ENCODE results near the gene SLC29A2.
"Not testable (repeated sequence)": the region's sequence is repeated elsewhere in the genome, so short reads cannot be mapped to it uniquely, and the experiment has no call there.

Gene SLC29A2

GRCh38 chr11:66327171-66328030, 44.2 kb downstream of the SLC29A2 start:
- no peak for TF ChIP-seq ZNF274 (IDR thresholded peaks at IDR 0.05; ENCODE audit: low read depth, low read length)
- H3K4me3 ChIP-seq (ENCODE audit: low read length) = no peak overlapping the region

- no peak for TF ChIP-seq ZNF274 (IDR thresholded peaks at IDR 0.05; ENCODE audit: low read depth, low read length)
- H3K4me3 ChIP-seq (ENCODE audit: low read length) = no peak overlapping the region
These were observed 45.1 kb downstream of the SLC29A2 start for GRCh38 chr11:66326261-66327111.

GRCh38 chr11:66325263-66325671, 46.3 kb downstream of the SLC29A2 start:
- no peak overlapping the region for H3K4me3 ChIP-seq (ENCODE audit: low read length)
- TF ChIP-seq ZNF274 (IDR thresholded peaks at IDR 0.05; ENCODE audit: low read depth, low read length) = no peak

- no peak for TF ChIP-seq ZNF274 (IDR thresholded peaks at IDR 0.05; ENCODE audit: low read depth, low read length)
- H3K4me3 ChIP-seq (ENCODE audit: low read length) = no peak overlapping the region
These were observed 46.9 kb downstream of the SLC29A2 start for GRCh38 chr11:66324664-66325063.

- H3K4me3 ChIP-seq (ENCODE audit: low read length) = no peak overlapping the region
- no peak for TF ChIP-seq ZNF274 (IDR thresholded peaks at IDR 0.05; ENCODE audit: low read depth, low read length)
These were observed 47.9 kb downstream of the SLC29A2 start for GRCh38 chr11:66323684-66324083.

GRCh38 chr11:66322732-66323427, 48.7 kb downstream of the SLC29A2 start:
- H3K4me3 ChIP-seq (ENCODE audit: low read length) = no peak overlapping the region
- TF ChIP-seq ZNF274 (IDR thresholded peaks at IDR 0.05; ENCODE audit: low read depth, low read length) = no peak

GRCh38 chr11:66321606-66322005, 50.0 kb downstream of the SLC29A2 start:
- H3K4me3 ChIP-seq (ENCODE audit: low read length) = no peak overlapping the region
- no peak for TF ChIP-seq ZNF274 (IDR thresholded peaks at IDR 0.05; ENCODE audit: low read depth, low read length)

GRCh38 chr11:66320748-66321147, 50.8 kb downstream of the SLC29A2 start:
- H3K4me3 ChIP-seq (ENCODE audit: low read length) = not testable (repeated sequence)

GRCh38 chr11:66320289-66320688, 51.3 kb downstream of the SLC29A2 start:
- H3K4me3 ChIP-seq (ENCODE audit: low read length) = not testable (repeated sequence)

GRCh38 chr11:66318600-66318970, 53.0 kb downstream of the SLC29A2 start:
- TF ChIP-seq ZNF274 (IDR thresholded peaks at IDR 0.05; ENCODE audit: low read depth, low read length) = no peak
- no peak overlapping the region for H3K4me3 ChIP-seq (ENCODE audit: low read length)

- no peak overlapping the region; the same call in 1 of the 2 replicates for H3K4me3 ChIP-seq (ENCODE audit: low read length)
- TF ChIP-seq ZNF274 (IDR thresholded peaks at IDR 0.05; ENCODE audit: low read depth, low read length) = no peak
These were observed 53.6 kb downstream of the SLC29A2 start for GRCh38 chr11:66317723-66318599.

- TF ChIP-seq ZNF274 (IDR thresholded peaks at IDR 0.05; ENCODE audit: low read depth, low read length) = no peak
- no peak overlapping the region; the same call in 1 of the 2 replicates for H3K4me3 ChIP-seq (ENCODE audit: low read length)
These were observed 54.2 kb downstream of the SLC29A2 start for GRCh38 chr11:66317322-66317722.

- H3K4me3 ChIP-seq (ENCODE audit: low read length) = no peak within 1 kb of the TSS; the same call in 1 of the 2 replicates
- TF ChIP-seq ZNF274 (IDR thresholded peaks at IDR 0.05; ENCODE audit: low read depth, low read length) = no peak
These were observed 54.7 kb downstream of the SLC29A2 start, which contains the start of gene CD248 for GRCh38 chr11:66316849-66317251. Gene CD248, minus strand, starts transcription at chr11:66317044. Its CDS starts 17 bp downstream, at chr11:66317027.

Measured in GM08714 (cell line).